ENCODE data around the gene COX8C.

GRCh38 chr14:93343797-93344196 lies 3.2 kb upstream of the COX8C start:
- TF ChIP-seq CTCF (conservative IDR thresholded peaks at IDR 0.05 in 1 of 2, IDR thresholded peaks at IDR 0.05 in 1 of 2; ENCODE audit: extremely low read depth in 1 of 2, insufficient read depth in 1 of 2, low read depth in 1 of 2, low read length in 2 of 2) (no peak), EZH2 (IDR thresholded peaks at IDR 0.05; ENCODE audit: borderline replicate concordance, low read length) (no peak)

Measured in mammary epithelial cell (primary cell).